Measurements from ENCODE around the gene PACSIN3.

- TF ChIP-seq POLR2AphosphoS5 (IDR thresholded peaks at IDR 0.05; ENCODE audit: low read depth, low read length) (no peak), SIN3A (IDR thresholded peaks at IDR 0.05; ENCODE audit: borderline replicate concordance, insufficient read depth, low read length) (no peak), TAF1 (IDR thresholded peaks at IDR 0.05; ENCODE audit: borderline replicate concordance, insufficient read depth, low read length) (no peak)
- TF ChIP-seq, protein P1, sequence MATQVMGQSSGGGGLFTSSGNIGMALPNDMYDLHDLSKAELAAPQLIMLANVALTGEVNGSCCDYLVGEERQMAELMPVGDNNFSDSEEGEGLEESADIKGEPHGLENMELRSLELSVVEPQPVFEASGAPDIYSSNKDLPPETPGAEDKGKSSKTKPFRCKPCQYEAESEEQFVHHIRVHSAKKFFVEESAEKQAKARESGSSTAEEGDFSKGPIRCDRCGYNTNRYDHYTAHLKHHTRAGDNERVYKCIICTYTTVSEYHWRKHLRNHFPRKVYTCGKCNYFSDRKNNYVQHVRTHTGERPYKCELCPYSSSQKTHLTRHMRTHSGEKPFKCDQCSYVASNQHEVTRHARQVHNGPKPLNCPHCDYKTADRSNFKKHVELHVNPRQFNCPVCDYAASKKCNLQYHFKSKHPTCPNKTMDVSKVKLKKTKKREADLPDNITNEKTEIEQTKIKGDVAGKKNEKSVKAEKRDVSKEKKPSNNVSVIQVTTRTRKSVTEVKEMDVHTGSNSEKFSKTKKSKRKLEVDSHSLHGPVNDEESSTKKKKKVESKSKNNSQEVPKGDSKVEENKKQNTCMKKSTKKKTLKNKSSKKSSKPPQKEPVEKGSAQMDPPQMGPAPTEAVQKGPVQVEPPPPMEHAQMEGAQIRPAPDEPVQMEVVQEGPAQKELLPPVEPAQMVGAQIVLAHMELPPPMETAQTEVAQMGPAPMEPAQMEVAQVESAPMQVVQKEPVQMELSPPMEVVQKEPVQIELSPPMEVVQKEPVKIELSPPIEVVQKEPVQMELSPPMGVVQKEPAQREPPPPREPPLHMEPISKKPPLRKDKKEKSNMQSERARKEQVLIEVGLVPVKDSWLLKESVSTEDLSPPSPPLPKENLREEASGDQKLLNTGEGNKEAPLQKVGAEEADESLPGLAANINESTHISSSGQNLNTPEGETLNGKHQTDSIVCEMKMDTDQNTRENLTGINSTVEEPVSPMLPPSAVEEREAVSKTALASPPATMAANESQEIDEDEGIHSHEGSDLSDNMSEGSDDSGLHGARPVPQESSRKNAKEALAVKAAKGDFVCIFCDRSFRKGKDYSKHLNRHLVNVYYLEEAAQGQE (IDR thresholded peaks at IDR 0.05; ENCODE audit: insufficient read depth in 1 of 2, low read depth in 2 of 2, low read length in 2 of 2), result no peak
Measured at GRCh38 chr11:47180006-47180787, 6.0 kb downstream of the PACSIN3 start.

Measured in PFSK-1 (cell line).